GM10266 (cell line): ENCODE data around the gene MICU1.
"Not testable (repeated sequence)": the region's sequence is repeated elsewhere in the genome, so short reads cannot be mapped to it uniquely, and the experiment has no call there.

Source experiments
- DNase-seq: peaks from one replicate; pipeline ENCODE4 v3.0.0; 2012; ENCODE audit errors: extremely low spot score
- CTCF ChIP-seq: IDR thresholded peaks from 2 replicates; pipeline ENCODE4 v1.5.1; 2012; ENCODE audit warnings: mild to moderate bottlenecking, low read depth; ENCODE audit not compliant: control insufficient read depth, insufficient read depth; ENCODE audit errors: missing control alignments

The MICU1 gene

DNA sequence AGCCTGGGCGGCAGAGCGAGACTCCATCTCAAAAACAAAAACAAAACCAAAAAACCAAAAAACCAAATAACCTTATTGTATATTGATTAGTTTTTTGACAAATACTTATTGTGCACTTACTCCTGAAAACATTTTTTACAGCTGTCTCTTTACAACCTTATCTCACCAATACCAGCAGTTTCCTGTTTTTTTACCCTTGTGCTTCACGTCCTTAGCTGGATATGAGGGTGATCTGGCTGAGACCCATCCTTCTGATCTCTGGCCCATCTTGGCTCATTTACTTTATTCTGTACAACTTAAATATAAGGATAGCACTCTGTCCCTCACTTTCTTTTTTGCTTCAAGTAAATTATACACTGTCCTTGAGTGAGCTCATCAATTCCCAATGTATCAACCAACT, 166.6 kb downstream of the MICU1 start:
- no peak for TF ChIP-seq CTCF
- DNase-seq: no peak

DNA sequence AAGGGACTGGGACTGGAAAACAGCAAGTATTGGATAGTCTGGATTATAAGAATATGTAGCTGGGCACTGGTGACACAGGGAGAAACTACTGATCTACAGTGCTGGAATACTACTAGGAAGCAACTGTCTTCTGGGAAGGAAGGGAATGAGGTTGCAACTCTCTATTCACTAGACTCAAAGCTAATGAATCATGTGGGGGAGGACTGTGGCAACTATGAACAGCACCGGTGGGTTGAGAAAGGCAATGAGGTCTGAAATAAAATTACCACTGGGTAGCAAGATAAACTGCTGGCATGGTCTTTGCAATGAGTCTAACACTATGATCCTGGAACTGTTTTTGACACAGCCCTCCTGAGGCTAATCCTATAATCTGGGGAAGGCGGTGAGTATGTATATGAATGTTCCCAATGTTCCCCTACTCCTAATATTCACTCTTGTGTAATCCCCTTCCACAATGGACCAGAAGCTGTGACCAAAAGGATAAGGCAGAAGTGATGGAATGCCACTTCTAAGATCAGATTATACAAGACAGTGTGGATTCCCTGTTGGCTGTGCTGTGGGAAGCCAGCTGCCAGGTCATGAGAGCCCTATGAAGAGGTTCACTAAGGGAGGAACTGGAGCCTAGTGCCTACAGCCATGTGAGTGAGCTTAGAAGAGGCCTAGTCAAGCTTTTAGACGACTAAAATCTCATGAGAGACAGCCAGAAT, 169.8 kb downstream of the MICU1 start:
- TF ChIP-seq CTCF: no peak
- DNase-seq: no peak

DNA sequence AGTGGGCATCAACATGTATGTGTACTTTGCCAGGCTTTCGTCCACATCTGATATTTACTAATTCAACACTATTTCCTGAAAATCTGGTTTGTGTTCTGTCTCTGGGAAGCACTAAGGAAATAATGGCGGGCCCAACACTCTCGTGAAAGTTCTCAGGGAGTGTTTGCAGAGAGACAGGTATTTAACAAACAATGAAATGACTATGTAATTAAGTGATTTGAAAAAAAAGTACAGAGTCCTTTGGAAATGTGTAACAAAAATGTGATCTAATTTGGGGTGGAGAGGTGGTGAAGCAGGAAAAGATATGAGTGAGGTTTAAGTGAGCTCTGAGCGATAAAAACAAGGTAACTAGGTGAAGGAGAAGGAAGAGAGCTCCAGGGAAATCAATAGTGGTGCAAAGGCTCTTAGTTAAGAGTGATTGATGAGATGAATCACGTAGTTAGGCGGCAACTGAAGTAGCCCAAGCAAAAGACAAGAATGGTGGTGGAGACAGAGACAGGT, 175.9 kb downstream of the MICU1 start:
- no peak for DNase-seq
- no peak for TF ChIP-seq CTCF

- TF ChIP-seq CTCF: no peak
- no peak for DNase-seq
Measured at GRCh38 chr10:72445851-72446250, 180.0 kb downstream of the MICU1 start.

GRCh38 chr10:72442969-72443368, 182.9 kb downstream of the MICU1 start:
- not testable (repeated sequence) for DNase-seq

GRCh38 chr10:72435570-72435969, 190.3 kb downstream of the MICU1 start:
- no peak for DNase-seq
- no peak for TF ChIP-seq CTCF

DNA sequence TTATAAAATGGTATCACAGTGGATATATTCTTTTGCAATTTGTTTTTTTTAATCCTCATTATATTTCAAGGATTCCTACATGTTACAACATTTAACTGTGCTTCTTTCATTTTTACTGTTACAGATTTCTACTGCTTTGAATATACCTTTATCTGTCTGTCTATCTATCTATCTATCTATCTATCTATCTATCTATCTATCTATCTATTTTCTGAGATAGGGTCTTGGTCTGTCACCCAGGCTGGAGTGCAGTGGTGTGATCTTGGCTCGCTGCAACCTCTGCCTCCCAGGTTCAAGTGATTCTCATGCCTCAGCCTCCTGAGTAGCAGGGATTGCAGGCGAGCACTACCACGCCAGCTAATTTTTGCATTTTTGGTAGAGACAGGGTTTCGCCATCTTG, 194.9 kb downstream of the MICU1 start:
- not testable (repeated sequence) for DNase-seq

- no peak for TF ChIP-seq CTCF
- DNase-seq: no peak
Measured at GRCh38 chr10:72429931-72430330, 195.9 kb downstream of the MICU1 start.
